ENCODE results near the gene RPS6KA5.
"Not testable (repeated sequence)": the region's sequence is repeated elsewhere in the genome, so short reads cannot be mapped to it uniquely, and the experiment has no call there.

The RPS6KA5 gene

GRCh38 chr14:91089958-91090535, 29.6 kb upstream of the RPS6KA5 start:
- H3K27ac ChIP-seq (ENCODE audit: low read depth, low read length, poor library complexity, severe bottlenecking), result no peak overlapping the region
- TF ChIP-seq CTCF (IDR thresholded peaks at IDR 0.05; ENCODE audit: low read length) (no peak), EZH2 (IDR thresholded peaks at IDR 0.05; ENCODE audit: borderline replicate concordance, low read length) (no peak)
- H3K9me2 ChIP-seq (ENCODE audit: low read depth, low read length), result no peaks in the 10 kb centered on the region
- H3K4me1 ChIP-seq (ENCODE audit: insufficient read depth, low read length, severe bottlenecking), result no peaks in the 10 kb centered on the region
- no peaks in the 10 kb centered on the region for H3K9me3 ChIP-seq (ENCODE audit: low read length)
- H4K20me1 ChIP-seq (ENCODE audit: insufficient read depth, low read length), result no peaks in the 10 kb centered on the region
- no peaks in the 10 kb centered on the region for H3F3A ChIP-seq (ENCODE audit: insufficient read depth, low read length)
- H3K4me2 ChIP-seq (ENCODE audit: low read length), result no peak overlapping the region
- H3K36me3 ChIP-seq (ENCODE audit: insufficient read depth, low read length), result no peaks in the 10 kb centered on the region; the same call in 1 of the 2 replicates
- no peaks in the 10 kb centered on the region for H3K79me2 ChIP-seq (ENCODE audit: insufficient read depth, low read length)
- no peaks in the 10 kb centered on the region for H3K27me3 ChIP-seq (ENCODE audit: insufficient read depth, low read length)
- H3K9ac ChIP-seq (ENCODE audit: low read length), result no peak overlapping the region
- H3K4me3 ChIP-seq (ENCODE audit: low read depth, low read length, poor library complexity, severe bottlenecking), result no peak overlapping the region
- H2AFZ ChIP-seq (ENCODE audit: low read length), result no peak overlapping the region

GRCh38 chr14:91088585-91089235, 28.3 kb upstream of the RPS6KA5 start:
- TF ChIP-seq CTCF (IDR thresholded peaks at IDR 0.05; ENCODE audit: low read length), result no peak
- TF ChIP-seq EZH2 (IDR thresholded peaks at IDR 0.05; ENCODE audit: borderline replicate concordance, low read length), result no peak
- Histone ChIP-seq H3K36me3 (ENCODE audit: insufficient read depth, low read length) (no peaks in the 10 kb centered on the region; the same call in 1 of the 2 replicates), H3K27ac (ENCODE audit: low read depth, low read length, poor library complexity, severe bottlenecking) (no peak overlapping the region), H3K79me2 (ENCODE audit: insufficient read depth, low read length) (no peaks in the 10 kb centered on the region), H3K9ac (ENCODE audit: low read length) (no peak overlapping the region), H4K20me1 (ENCODE audit: insufficient read depth, low read length) (no peaks in the 10 kb centered on the region), H2AFZ (ENCODE audit: low read length) (no peak overlapping the region), H3K4me2 (ENCODE audit: low read length) (no peak overlapping the region), H3K4me3 (ENCODE audit: low read depth, low read length, poor library complexity, severe bottlenecking) (no peak overlapping the region), H3K27me3 (ENCODE audit: insufficient read depth, low read length) (no peaks in the 10 kb centered on the region), H3K4me1 (ENCODE audit: insufficient read depth, low read length, severe bottlenecking) (no peaks in the 10 kb centered on the region), H3K9me3 (ENCODE audit: low read length) (no peaks in the 10 kb centered on the region), H3K9me2 (ENCODE audit: low read depth, low read length) (no peaks in the 10 kb centered on the region), H3F3A (ENCODE audit: insufficient read depth, low read length) (no peaks in the 10 kb centered on the region)

- not testable (repeated sequence) for H3K4me1 ChIP-seq (ENCODE audit: insufficient read depth, low read length, severe bottlenecking); H3K9me2 ChIP-seq (ENCODE audit: low read depth, low read length); H3K36me3 ChIP-seq (ENCODE audit: insufficient read depth, low read length); H3K27ac ChIP-seq (ENCODE audit: low read depth, low read length, poor library complexity, severe bottlenecking); H3F3A ChIP-seq (ENCODE audit: insufficient read depth, low read length); H2AFZ ChIP-seq (ENCODE audit: low read length); H3K4me3 ChIP-seq (ENCODE audit: low read depth, low read length, poor library complexity, severe bottlenecking); H3K4me2 ChIP-seq (ENCODE audit: low read length); H3K27me3 ChIP-seq (ENCODE audit: insufficient read depth, low read length); H3K9ac ChIP-seq (ENCODE audit: low read length); H3K79me2 ChIP-seq (ENCODE audit: insufficient read depth, low read length); H3K9me3 ChIP-seq (ENCODE audit: low read length); H4K20me1 ChIP-seq (ENCODE audit: insufficient read depth, low read length)
These were observed 27.0 kb upstream of the RPS6KA5 start for GRCh38 chr14:91087470-91087869.

- no peaks in the 10 kb centered on the region for H3K27me3 ChIP-seq (ENCODE audit: insufficient read depth, low read length)
- H3K36me3 ChIP-seq (ENCODE audit: insufficient read depth, low read length), result no peaks in the 10 kb centered on the region; the same call in 1 of the 2 replicates
- H3K79me2 ChIP-seq (ENCODE audit: insufficient read depth, low read length), result no peaks in the 10 kb centered on the region
- no peak for TF ChIP-seq EZH2 (IDR thresholded peaks at IDR 0.05; ENCODE audit: borderline replicate concordance, low read length)
- no peak overlapping the region for H3K4me3 ChIP-seq (ENCODE audit: low read depth, low read length, poor library complexity, severe bottlenecking)
- no peaks in the 10 kb centered on the region for H4K20me1 ChIP-seq (ENCODE audit: insufficient read depth, low read length)
- H3F3A ChIP-seq (ENCODE audit: insufficient read depth, low read length), result no peaks in the 10 kb centered on the region
- no peaks in the 10 kb centered on the region for H3K9me3 ChIP-seq (ENCODE audit: low read length)
- H3K9ac ChIP-seq (ENCODE audit: low read length), result no peak overlapping the region
- no peak overlapping the region for H3K27ac ChIP-seq (ENCODE audit: low read depth, low read length, poor library complexity, severe bottlenecking)
- no peaks in the 10 kb centered on the region for H3K4me1 ChIP-seq (ENCODE audit: insufficient read depth, low read length, severe bottlenecking)
- H3K4me2 ChIP-seq (ENCODE audit: low read length), result no peak overlapping the region
- no peaks in the 10 kb centered on the region for H3K9me2 ChIP-seq (ENCODE audit: low read depth, low read length)
- no peak overlapping the region for H2AFZ ChIP-seq (ENCODE audit: low read length)
These were observed 24.1 kb upstream of the RPS6KA5 start for GRCh38 chr14:91084516-91084915.
